ENCODE results near the gene ASPRV1. TPM values are rescaled to one million over a fixed set of nuclear protein-coding genes. Genes with fewer than 3 reads are reported as not detected.
A peak's percentile ranks its signal among the peaks of the same experiment; 100 is the strongest.

The ASPRV1 gene
- total RNA-seq, 1 donor from 2014 or later = 1.1 TPM

DNA sequence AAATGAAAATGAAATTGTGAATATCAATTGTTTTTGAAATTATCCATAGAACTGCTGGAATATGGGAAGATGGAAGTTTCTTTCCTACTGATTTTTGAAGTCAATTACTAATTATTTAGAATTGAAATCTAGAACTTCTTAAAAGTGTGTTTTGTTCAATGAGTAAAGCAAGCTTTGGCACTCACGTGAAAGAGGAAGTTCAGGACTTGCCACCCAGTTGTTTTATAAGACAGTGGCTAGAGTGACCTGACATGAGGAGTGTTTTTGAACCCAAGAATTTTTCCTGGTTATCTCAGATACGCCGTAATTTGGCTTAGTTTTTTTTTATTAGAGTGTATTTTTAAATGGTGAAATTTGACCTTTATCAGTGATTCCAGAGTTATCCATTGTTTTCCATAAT lies 43.0 kb downstream of the ASPRV1 start:
- no peaks in the 10 kb centered on the region for H3K9me3 Mint-ChIP-seq
- H3K4me1 Mint-ChIP-seq (ENCODE audit: low read depth) = peaks cover 34% of the 10 kb centered on the region
- no peak overlapping the region for H3K27ac Mint-ChIP-seq
- H3K36me3 Mint-ChIP-seq (ENCODE audit: low read depth) = peaks cover 47% of the 10 kb centered on the region
- no peak for DNase-seq (ENCODE audit: low spot score)
- no peak overlapping the region for H3K4me3 Mint-ChIP-seq (ENCODE audit: low read depth)
- H3K27me3 Mint-ChIP-seq (ENCODE audit: low read depth) = no peaks in the 10 kb centered on the region
- intact Hi-C loops (cut with micrococcal nuclease) = no loop called here

DNA sequence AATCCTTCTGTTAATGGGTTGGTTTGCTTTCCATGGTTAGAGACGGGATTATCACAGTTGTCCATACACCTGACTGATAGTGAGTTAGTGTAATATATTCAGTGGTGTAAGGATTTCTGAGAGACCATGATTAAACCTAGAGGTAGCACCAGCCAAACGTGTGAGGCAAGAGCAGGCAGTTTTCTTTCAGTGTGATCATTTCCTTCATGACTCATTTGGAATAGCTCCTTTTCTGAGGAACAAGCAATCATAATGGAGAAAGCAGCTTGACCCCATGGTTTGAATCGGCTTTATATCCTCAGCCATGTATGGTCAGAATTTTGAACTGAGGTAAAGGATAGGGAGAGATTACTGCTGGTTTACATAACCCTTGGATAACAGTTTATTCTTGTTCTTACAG lies 43.6 kb downstream of the ASPRV1 start:
- no peak for DNase-seq (ENCODE audit: low spot score)
- Mint-ChIP-seq H3K4me1 (ENCODE audit: low read depth) (peaks cover 32% of the 10 kb centered on the region), H3K9me3 (no peaks in the 10 kb centered on the region), H3K27ac (no peak overlapping the region), H3K27me3 (ENCODE audit: low read depth) (no peaks in the 10 kb centered on the region), H3K36me3 (ENCODE audit: low read depth) (peaks cover 41% of the 10 kb centered on the region), H3K4me3 (ENCODE audit: low read depth) (no peak overlapping the region)
- intact Hi-C loops (cut with micrococcal nuclease) = no loop called here

DNA sequence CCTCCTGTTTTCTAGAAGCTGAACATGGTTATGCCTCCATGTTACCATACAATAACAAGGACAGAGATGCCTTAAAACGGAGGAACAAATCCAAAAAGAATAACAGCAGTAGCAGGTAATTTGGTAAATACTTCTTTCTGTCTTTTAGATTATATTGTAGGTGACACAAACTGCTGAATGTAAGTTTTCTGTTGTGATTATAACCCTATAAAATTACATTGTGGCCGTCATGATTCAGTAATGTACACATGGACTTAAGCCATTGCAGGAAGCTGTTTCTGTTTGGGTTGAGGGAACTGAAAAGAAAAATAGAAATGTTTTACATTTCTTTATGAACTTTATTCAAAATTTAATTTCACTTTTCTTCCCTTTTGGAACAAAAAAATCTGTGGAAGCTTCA lies 45.3 kb downstream of the ASPRV1 start:
- Mint-ChIP-seq H3K4me3 (ENCODE audit: low read depth) (peak overlapping the region; percentile 82), H3K27ac (peak overlapping the region; percentile 51), H3K27me3 (ENCODE audit: low read depth) (no peaks in the 10 kb centered on the region), H3K9me3 (no peaks in the 10 kb centered on the region), H3K36me3 (ENCODE audit: low read depth) (peaks cover 39% of the 10 kb centered on the region), H3K4me1 (ENCODE audit: low read depth) (peaks cover 38% of the 10 kb centered on the region)
- intact Hi-C loops (cut with micrococcal nuclease) = no loop called here
- no peak for DNase-seq (ENCODE audit: low spot score)

DNA sequence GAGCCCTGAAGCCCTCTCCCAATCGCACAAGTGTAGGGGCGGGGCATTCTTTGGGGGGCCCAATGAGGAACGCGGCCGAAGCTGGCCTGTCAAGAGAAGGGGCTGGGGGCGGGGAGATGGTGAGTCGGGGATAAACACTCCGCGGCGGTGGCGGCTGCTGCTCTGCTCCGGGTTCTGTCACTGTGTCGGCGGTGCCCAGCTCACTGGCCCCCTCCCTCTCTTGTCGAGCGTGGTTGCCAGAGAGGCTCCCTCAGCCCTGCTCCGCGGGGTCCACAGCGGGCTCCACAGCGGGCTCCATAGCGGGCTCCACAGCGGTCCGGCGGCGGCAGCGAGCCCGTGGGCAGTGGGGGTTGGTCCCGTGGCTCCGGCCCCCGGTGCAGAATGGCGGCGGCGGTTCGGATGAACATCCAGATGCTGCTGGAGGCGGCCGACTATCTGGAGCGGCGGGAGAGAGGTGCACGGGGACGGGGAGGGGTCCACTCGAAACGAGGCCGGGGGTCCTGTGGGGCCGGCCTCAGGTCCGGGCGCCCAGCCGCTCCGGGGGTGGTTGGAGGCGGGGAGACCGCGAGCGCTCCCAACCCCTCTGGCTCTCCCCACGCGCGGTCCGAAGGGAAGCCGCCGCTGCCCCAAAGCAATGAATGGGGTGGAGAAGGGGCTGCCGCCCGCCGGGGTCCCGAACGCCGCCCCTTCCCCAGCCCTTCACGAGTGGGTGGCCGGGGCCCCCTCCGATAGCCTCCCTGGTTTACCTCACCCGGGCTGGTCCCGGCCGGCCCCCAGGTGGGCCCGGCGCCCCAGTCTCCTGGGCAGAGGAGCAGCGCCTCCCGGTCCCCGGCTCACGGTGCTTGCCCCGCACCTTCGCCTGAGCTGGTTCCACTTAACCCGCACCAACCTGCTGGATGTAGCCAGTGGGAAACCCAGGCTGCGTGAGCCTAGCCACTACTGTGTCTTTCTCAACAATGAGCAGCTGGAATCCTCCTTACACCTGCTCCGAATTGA lies 46.2 kb downstream of the ASPRV1 start, which contains the start of gene MXD1:
Gene MXD1 (plus strand): TSS at position 160 of the 996 bp plus-strand sequence. CDS start 222 bp downstream, at position 382.
- Mint-ChIP-seq H3K27ac (peak within 1 kb of the TSS; percentile 91), H3K27me3 (ENCODE audit: low read depth) (no peaks in the 10 kb centered on the region), H3K36me3 (ENCODE audit: low read depth) (peaks cover 37% of the 10 kb centered on the region), H3K4me1 (ENCODE audit: low read depth) (peaks cover 36% of the 10 kb centered on the region), H3K4me3 (ENCODE audit: low read depth) (peak within 1 kb of the TSS; percentile 83), H3K9me3 (no peaks in the 10 kb centered on the region)
- DNase-seq (ENCODE audit: low spot score) = peak; percentile 20
- intact Hi-C loops (cut with micrococcal nuclease) = loop anchor here (1.0 to 2.0 kb wide), 9 partner anchors 22 to 378 kb away; partner anchors contain the start of genes PCBP1, SNRNP27, SNRPG and TIA1

DNA sequence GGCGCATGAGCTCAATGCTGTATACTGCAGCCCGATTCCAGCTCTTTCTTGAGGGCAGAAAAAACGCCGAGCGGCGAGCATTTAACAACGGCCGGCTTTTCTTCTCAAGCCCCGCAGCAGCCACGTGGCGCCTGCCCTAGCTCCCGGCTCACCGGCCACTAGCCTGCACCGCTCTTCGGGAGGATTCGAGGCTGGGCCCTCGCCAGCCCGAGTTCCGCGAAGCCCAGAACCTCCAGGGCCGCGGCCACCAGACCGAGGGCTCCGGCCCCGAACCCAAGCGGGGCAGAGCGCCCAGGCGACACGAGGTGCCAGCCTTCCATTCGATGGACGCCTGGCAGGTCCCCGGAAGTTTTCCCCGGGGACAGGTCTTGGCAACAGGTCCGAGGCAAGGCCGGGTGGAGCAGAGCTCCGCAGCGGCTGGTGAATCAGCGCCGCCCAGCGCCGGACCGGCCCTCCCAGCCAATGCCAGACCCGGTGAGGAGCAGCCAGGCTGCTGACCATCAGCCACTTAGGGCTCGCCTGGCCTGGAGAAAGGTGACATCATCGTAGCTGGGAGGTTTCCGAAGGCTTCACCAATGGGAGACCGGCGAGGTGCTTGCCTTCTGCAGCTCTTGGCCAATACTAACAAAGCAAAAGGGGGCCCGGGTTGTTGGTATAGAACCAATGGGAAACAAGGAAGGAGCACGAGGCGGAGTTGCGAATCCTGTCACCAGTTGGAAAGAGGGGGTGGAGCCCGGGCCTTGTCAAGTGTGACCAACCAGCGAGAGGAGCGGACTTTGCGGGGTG lies 47.1 kb downstream of the ASPRV1 start:
- Mint-ChIP-seq H3K9me3 (no peaks in the 10 kb centered on the region), H3K27ac (peak overlapping the region; percentile 91), H3K27me3 (ENCODE audit: low read depth) (no peaks in the 10 kb centered on the region), H3K36me3 (ENCODE audit: low read depth) (peaks cover 39% of the 10 kb centered on the region), H3K4me3 (ENCODE audit: low read depth) (peak overlapping the region; percentile 83), H3K4me1 (ENCODE audit: low read depth) (peaks cover 36% of the 10 kb centered on the region)
- peak; percentile 100 for DNase-seq (ENCODE audit: low spot score)
- intact Hi-C loops (cut with micrococcal nuclease) = loop anchor here (1.0 to 2.0 kb wide), 9 partner anchors 22 to 378 kb away; partner anchors contain the start of genes PCBP1, SNRNP27, SNRPG and TIA1

DNA sequence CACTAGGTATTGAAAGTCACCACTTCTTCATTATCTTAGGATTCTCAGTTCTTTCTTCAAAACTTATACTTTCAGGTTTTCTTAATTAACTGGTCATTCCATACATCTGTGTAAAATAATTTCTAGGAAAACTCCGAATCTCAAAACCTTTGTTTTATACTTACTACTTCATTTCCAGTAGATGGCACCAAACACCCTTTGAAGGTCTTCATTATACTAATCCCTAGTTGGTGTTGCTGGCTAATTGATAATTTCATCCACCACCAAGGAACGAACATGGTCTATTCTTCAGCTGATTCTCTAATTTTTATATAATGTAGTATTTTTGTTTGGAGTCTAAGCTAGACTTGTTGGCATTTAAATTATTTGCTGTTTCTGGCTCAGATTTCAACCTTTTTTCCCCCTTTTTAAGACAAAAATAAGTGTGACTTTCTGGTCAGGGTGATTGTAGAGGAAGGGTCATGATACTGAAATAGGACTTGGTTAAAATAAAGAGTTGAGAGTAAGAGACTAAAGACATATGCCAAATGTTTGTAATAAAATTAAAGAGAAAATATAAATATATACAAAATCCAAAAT lies 49.4 kb downstream of the ASPRV1 start:
- H3K9me3 Mint-ChIP-seq = no peaks in the 10 kb centered on the region
- intact Hi-C loops (cut with micrococcal nuclease) = loop anchor here (2.0 kb wide), 1 partner anchor 391 kb away; the partner anchor contains the start of gene FAM136A
- DNase-seq (ENCODE audit: low spot score) = no peak
- no peak overlapping the region for H3K4me3 Mint-ChIP-seq (ENCODE audit: low read depth)
- H3K27ac Mint-ChIP-seq = no peak overlapping the region
- H3K4me1 Mint-ChIP-seq (ENCODE audit: low read depth) = peaks cover 25% of the 10 kb centered on the region
- H3K27me3 Mint-ChIP-seq (ENCODE audit: low read depth) = no peaks in the 10 kb centered on the region
- peaks cover 46% of the 10 kb centered on the region for H3K36me3 Mint-ChIP-seq (ENCODE audit: low read depth)

Other genes with a start within 250 kb of the ASPRV1 start
- 45.6 and 52.9 TPM in 2 replicates for gene ANXA4, start 219.5 kb downstream of the ASPRV1 start, total RNA-seq
- gene GMCL1, start 132.0 kb downstream of the ASPRV1 start, total RNA-seq = 29.2 and 29.3 TPM in 2 replicates
- 60.4 and 62.6 TPM in 2 replicates for gene SNRNP27, start 67.7 kb downstream of the ASPRV1 start, total RNA-seq
- gene MXD1, start 46.5 kb downstream of the ASPRV1 start, total RNA-seq = 10.0 and 12.1 TPM in 2 replicates
- 433 and 442 TPM in 2 replicates for gene PCBP1, start 125.8 kb upstream of the ASPRV1 start, total RNA-seq
- 22.1 and 24.7 TPM in 2 replicates for gene C2orf42, start 229.4 kb upstream of the ASPRV1 start, total RNA-seq

All from activated T-helper 2 cell treated with anti-CD3 and anti-CD28 coated beads, Interferon-gamma antibody, Interleukin-2, Interleukin-4, amounts not matched to agents 10 μg/mL and 5 μg/mL and 100 μg/mL, durations not matched to agents 14 hours and 24 hours and 36 hours (primary cell).